GM23248 (cell line): ENCODE results near the gene ZDBF2.

Experiments
- EZH2 ChIP-seq: fragments of 200-600 bp; sonication (generic); IDR thresholded peaks from 2 replicates; pipeline ENCODE4 v1.6.1; 2018; ENCODE audit warnings: antibody characterized with exemption, mild to moderate bottlenecking; ENCODE audit not compliant: insufficient read depth, poor library complexity, severe bottlenecking
- EZH2phosphoT487 ChIP-seq: fragments of 200-600 bp; sonication (generic); IDR thresholded peaks from 2 replicates; pipeline ENCODE4 v1.6.1; 2018; ENCODE audit warnings: antibody characterized with exemption, moderate library complexity, mild to moderate bottlenecking, low read depth; ENCODE audit not compliant: insufficient read depth

GRCh38 chr2:206274434-206275311 is at the start of gene ZDBF2:
- no peak for TF ChIP-seq EZH2
- no peak for TF ChIP-seq EZH2phosphoT487
